ENCODE measurements around the gene ACKR3.

Gene ACKR3

DNA sequence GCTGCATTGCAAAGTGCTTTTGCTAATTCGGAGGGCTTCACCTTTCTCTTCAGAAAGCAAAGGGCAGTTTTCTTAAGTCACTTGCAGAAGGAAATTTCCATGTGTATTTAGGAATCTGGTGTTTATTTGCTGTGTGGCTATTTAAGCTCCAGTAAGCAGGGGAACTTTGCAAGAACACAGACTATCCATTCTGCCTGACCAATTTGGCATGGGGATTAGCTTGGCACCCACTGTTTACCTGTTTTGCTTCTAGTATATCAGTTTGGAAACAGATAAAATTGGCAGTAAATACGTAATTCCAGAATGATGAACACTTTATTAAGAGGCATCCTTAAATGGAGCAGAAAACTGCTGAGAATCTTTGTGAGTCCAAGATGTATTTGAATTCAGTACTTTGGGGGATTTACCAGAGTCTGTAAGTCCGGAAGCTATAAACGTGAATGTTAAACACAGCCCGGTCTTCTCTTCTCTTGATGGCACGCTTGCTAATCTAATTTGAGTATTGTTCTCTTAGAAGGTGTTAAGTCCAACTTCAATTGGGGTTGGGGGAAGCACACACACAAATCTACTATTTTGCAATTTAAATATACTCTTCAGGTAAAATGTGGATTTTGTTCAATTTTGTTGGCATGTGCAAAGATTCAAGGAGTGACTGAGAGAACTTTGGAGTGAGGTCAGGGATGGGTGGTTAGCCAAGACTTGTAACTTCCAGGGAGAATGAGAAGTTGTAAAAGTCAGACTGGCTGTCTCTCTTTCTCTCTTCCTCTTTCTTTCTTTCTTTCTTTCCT, 650 bp downstream of the ACKR3 start:
- no peak for DNase-seq

GRCh38 chr2:236571145-236571544, 1.5 kb downstream of the ACKR3 start:
- DNase-seq = no peak

DNA sequence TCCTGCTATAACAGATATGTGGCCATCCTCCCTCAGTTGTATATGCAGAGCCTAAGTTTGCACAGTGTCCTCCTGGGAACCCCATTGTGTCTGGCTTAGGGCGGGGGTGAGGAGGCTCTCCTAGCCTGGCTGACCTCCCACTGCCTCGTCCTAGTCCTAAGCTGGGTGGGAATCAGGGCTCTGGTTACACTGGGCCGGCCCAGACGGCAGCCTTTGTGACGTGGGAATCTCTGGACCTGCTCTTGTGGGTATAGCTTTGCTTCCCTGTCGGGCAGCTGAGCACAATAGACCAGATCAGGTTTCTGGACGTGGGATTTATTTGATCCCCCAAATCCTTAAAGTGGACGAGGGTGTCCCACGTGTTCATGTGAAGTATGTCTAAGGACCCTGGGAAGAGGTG, 2.9 kb downstream of the ACKR3 start:
- no peak for DNase-seq

GRCh38 chr2:236573066-236573929, 3.7 kb downstream of the ACKR3 start:
- DNase-seq = no peak

- no peak for DNase-seq
Observed at GRCh38 chr2:236574000-236574399, 4.4 kb downstream of the ACKR3 start.

- no peak for DNase-seq
Observed at GRCh38 chr2:236574424-236575145, 5.0 kb downstream of the ACKR3 start.

GRCh38 chr2:236575510-236575909, 5.9 kb downstream of the ACKR3 start:
- no peak for DNase-seq

DNA sequence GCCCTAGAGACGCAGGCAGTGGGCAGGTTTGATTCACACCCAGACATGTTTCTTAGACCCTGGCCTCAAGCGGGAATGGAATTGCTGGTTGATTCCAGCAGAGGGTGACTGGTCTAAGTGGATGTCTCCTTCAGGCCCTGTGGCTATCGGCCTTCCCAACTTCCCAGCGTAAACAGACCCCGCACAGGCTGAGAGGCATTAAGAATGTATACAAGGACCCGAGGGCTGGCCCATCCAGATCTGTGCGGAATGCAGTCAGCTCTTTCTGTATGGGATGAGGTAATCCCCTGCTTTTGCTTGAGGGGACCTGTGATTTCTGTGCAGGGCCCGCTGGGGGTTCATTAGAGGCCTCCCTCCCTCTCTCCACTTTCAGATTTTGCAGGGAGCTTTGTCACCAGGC, 6.5 kb downstream of the ACKR3 start:
- DNase-seq = no peak

DNA sequence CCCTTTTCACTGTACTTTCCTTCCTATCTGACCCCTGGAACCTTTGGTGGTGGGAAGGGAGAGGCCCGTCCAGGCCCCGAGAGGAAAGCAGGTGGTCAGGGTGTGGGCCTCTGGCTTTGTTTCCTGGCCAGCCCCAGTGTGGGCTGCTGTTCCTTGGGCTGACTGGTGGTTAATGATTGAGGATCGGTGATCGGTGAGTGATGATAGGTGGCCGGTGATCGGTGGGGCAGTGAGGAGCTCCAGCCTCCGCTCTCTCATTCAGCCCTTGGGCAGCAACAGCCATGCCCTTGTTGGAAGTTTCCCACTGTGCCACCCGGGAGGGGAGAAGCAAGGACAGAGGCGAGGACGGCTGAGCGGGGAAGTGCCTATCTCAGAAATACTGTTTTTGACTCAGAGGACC, 7.3 kb downstream of the ACKR3 start:
- peak in 1 of 2 experiments; percentile 41 for DNase-seq

GRCh38 chr2:236577481-236578410, 8.1 kb downstream of the ACKR3 start:
- DNase-seq = no peak

GRCh38 chr2:236578411-236578846, 8.8 kb downstream of the ACKR3 start:
- DNase-seq = no peak

- no peak for DNase-seq
Observed at GRCh38 chr2:236579048-236579745, 9.6 kb downstream of the ACKR3 start.

- DNase-seq = no peak
Observed at GRCh38 chr2:236579746-236580315, 10.2 kb downstream of the ACKR3 start.

GRCh38 chr2:236580746-236581355, 11.2 kb downstream of the ACKR3 start:
- no peak for DNase-seq

DNA sequence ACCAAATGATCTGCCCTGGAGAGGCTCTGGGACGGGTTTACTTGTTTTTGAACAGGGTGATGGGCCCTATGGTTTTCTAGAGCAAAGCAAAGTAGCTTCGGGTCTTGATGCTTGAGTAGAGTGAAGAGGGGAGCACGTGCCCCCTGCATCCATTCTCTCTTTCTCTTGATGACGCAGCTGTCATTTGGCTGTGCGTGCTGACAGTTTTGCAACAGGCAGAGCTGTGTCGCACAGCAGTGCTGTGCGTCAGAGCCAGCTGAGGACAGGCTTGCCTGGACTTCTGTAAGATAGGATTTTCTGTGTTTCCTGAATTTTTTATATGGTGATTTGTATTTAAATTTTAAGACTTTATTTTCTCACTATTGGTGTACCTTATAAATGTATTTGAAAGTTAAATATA, 11.9 kb downstream of the ACKR3 start:
- no peak for DNase-seq

- no peak for DNase-seq
Observed at GRCh38 chr2:236582968-236583367, 13.3 kb downstream of the ACKR3 start.

- DNase-seq = no peak
Observed at GRCh38 chr2:236583621-236584203, 14.1 kb downstream of the ACKR3 start.

DNA sequence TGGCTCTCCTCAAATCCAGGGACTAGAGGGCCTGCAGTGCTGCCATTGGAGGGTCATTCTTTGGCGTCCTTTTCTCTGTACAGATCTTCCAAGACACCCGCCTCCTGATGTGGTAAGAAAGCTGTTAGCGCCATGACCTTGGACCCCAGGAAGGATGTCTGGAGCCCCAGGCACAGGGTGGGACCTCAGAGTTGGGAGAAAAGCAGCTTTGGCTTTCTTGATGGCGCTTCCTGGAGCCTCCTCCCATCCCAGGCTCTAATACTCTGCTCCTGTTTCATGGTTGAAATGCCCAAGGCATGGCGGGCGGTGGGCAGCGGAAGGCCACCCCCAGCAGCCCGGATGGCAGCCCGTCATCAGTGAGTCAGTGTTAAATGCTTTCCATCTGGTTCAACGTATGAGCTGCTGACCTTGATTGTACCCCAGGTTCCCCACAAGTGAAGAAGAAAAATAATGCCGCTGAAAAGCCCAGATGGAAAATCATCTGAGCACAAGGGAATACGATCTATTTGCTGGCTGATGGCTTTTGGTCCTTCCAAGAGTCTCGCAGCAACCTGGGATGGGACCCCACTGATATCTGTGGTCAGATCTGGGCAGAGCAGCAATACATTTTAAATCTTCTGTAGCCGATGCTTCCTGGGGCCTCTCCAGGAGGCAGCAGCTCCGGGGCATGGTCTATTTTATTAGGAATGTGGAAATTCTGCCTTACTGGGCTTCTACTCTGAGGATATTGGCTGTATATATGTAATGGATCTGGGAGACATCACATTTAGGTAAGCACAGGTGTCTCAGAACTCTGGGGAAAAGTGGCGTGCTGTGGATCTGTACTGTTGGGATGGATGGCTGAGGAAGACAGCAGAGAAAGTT, 15.1 kb downstream of the ACKR3 start:
- DNase-seq = no peak

GRCh38 chr2:236585966-236586365, 16.3 kb downstream of the ACKR3 start:
- no peak for DNase-seq
